ENCODE measurements around the gene ZNF627.

ZNF627 gene

GRCh38 chr19:11597202-11598102 lies at the start of gene ZNF627:
TSS of gene ZNF627 (plus strand) at chr19:11597483. CDS start at chr19:11597628, 145 bp downstream.
- peak; percentile 95 for DNase-seq (ENCODE audit: low read depth)
- H3K4me3 ChIP-seq (ENCODE audit: low read depth, low read length): peak within 1 kb of the TSS; percentile 73
- no peak for TF ChIP-seq CTCF (IDR thresholded peaks at IDR 0.05; ENCODE audit: control insufficient read depth, extremely low read depth, insufficient read depth)

GRCh38 chr19:11547929-11548700 lies 49.2 kb upstream of the ZNF627 start:
- DNase-seq (ENCODE audit: low read depth): no peak
- TF ChIP-seq CTCF (IDR thresholded peaks at IDR 0.05; ENCODE audit: control insufficient read depth, extremely low read depth, insufficient read depth): no peak
- no peak overlapping the region for H3K4me3 ChIP-seq (ENCODE audit: low read depth, low read length)

GRCh38 chr19:11549386-11549953 lies 47.8 kb upstream of the ZNF627 start:
- no peak for TF ChIP-seq CTCF (IDR thresholded peaks at IDR 0.05; ENCODE audit: control insufficient read depth, extremely low read depth, insufficient read depth)
- DNase-seq (ENCODE audit: low read depth): no peak
- H3K4me3 ChIP-seq (ENCODE audit: low read depth, low read length): no peak overlapping the region

GRCh38 chr19:11550265-11550664 lies 47.0 kb upstream of the ZNF627 start:
- no peak for DNase-seq (ENCODE audit: low read depth)
- no peak overlapping the region for H3K4me3 ChIP-seq (ENCODE audit: low read depth, low read length)
- TF ChIP-seq CTCF (IDR thresholded peaks at IDR 0.05; ENCODE audit: control insufficient read depth, extremely low read depth, insufficient read depth): no peak

GRCh38 chr19:11551603-11552235 lies 45.6 kb upstream of the ZNF627 start:
- 0 out of 2 replicates have a peak, but pooled peaks have one; percentile 17 for TF ChIP-seq CTCF (IDR thresholded peaks at IDR 0.05; ENCODE audit: control insufficient read depth, extremely low read depth, insufficient read depth)
- no peak for DNase-seq (ENCODE audit: low read depth)
- no peak overlapping the region for H3K4me3 ChIP-seq (ENCODE audit: low read depth, low read length)

- TF ChIP-seq CTCF (IDR thresholded peaks at IDR 0.05; ENCODE audit: control insufficient read depth, extremely low read depth, insufficient read depth): no peak
- no peak overlapping the region for H3K4me3 ChIP-seq (ENCODE audit: low read depth, low read length)
- no peak for DNase-seq (ENCODE audit: low read depth)
Measured at GRCh38 chr19:11552666-11553372, 44.5 kb upstream of the ZNF627 start.
